H1 (cell line): Measurements from ENCODE around the gene IFNW1.

Source experiments
- BCL11A ChIP-seq, 2 experiments: IDR thresholded peaks; one replicate each; pipeline ENCODE4 v1.6.1; 2011; ENCODE audit warnings: low read depth in 2 of 2, low read length in 2 of 2, mild to moderate bottlenecking in 2 of 2
- FOSL1 ChIP-seq: IDR thresholded peaks from 2 replicates; pipeline ENCODE4 v1.6.1; 2011; ENCODE audit warnings: mild to moderate bottlenecking, low read depth, low read length, moderate library complexity; ENCODE audit not compliant: insufficient read depth
- POLR2A ChIP-seq, 2 experiments: IDR thresholded peaks; 1 replicate in 1 of 2; 2 replicates in 1 of 2; pipeline ENCODE4 v1.6.1; 2011; ENCODE audit warnings: low read depth in 2 of 2, low read length in 2 of 2, mild to moderate bottlenecking in 2 of 2; ENCODE audit errors: control extremely low read depth in 1 of 2
- SUZ12 ChIP-seq: fragments of 200-600 bp; sonication (generic); IDR thresholded peaks from 2 replicates; pipeline ENCODE4 v1.6.1; 2012; ENCODE audit warnings: mild to moderate bottlenecking, inconsistent platforms, low read length, moderate library complexity, mixed read lengths
- TCF12 ChIP-seq: IDR thresholded peaks from 2 replicates; pipeline ENCODE4 v1.6.1; 2011; ENCODE audit warnings: low read depth, mild to moderate bottlenecking, low read length
- TF ChIP-seq, protein P1 (sequence below), 3 experiments: IDR thresholded peaks; 1 replicate in 2 of 3; 2 replicates in 1 of 3; pipeline versions ENCODE4 v1.5.1 to v1.6.1; 2011; ENCODE audit warnings: low read length in 3 of 3, mild to moderate bottlenecking in 3 of 3, inconsistent platforms in 2 of 3, low read depth in 1 of 3, moderate library complexity in 1 of 3; ENCODE audit not compliant: insufficient read depth in 1 of 3; ENCODE audit errors: control extremely low read depth in 1 of 3

DNA sequence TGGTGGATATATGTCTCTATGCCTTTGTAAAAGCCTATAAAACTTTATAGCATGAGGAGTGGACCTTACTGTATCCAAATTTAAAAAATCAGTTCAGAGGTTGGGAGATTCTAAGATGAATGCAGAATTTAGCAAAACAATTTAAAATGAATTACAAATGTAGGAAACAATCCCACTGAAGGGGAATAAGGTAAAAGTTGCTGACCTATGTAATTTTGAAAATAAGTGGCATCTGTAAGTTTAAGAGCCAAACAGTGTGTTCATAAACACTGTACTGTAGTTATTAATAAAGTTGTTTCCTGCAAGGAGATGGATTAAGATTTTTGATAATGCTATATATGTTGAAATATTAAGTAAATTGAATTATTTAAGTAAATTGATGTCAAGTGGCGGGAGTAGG lies 4.6 kb downstream of the IFNW1 start:
- TF ChIP-seq, protein P1, sequence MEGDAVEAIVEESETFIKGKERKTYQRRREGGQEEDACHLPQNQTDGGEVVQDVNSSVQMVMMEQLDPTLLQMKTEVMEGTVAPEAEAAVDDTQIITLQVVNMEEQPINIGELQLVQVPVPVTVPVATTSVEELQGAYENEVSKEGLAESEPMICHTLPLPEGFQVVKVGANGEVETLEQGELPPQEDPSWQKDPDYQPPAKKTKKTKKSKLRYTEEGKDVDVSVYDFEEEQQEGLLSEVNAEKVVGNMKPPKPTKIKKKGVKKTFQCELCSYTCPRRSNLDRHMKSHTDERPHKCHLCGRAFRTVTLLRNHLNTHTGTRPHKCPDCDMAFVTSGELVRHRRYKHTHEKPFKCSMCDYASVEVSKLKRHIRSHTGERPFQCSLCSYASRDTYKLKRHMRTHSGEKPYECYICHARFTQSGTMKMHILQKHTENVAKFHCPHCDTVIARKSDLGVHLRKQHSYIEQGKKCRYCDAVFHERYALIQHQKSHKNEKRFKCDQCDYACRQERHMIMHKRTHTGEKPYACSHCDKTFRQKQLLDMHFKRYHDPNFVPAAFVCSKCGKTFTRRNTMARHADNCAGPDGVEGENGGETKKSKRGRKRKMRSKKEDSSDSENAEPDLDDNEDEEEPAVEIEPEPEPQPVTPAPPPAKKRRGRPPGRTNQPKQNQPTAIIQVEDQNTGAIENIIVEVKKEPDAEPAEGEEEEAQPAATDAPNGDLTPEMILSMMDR (IDR thresholded peaks at IDR 0.05; ENCODE audit: control extremely low read depth in 1 of 3, insufficient read depth in 1 of 3, low read depth in 1 of 3, low read length in 3 of 3) = no peak
- TF ChIP-seq POLR2A (IDR thresholded peaks at IDR 0.05; ENCODE audit: control extremely low read depth in 1 of 2, low read depth in 2 of 2, low read length in 2 of 2) (no peak), FOSL1 (no peak), SUZ12 (no peak), BCL11A (IDR thresholded peaks at IDR 0.05; ENCODE audit: low read depth in 2 of 2, low read length in 2 of 2) (no peak), TCF12 (no peak)
